Upper lobe of left lung (tissue), 6 donors: Measurements from ENCODE around the gene MYO9B. TPM values are rescaled to one million over a fixed set of nuclear protein-coding genes. Genes with fewer than 3 reads are reported as not detected.

Experiments used
- ATAC-seq, 2 donors: fragments of 200-7000 bp; cut with Tn5 transposase; one replicate each; pipeline ENCODE4 v1.9.1; 2022; ENCODE audit warnings: mild to moderate bottlenecking in 2 of 2, moderate library complexity in 2 of 2; ENCODE audit not compliant: low FRiP score in 2 of 2
- DNase-seq, 2 donors: peaks; one replicate each; pipeline ENCODE4 v3.0.0-alpha.2; 2019 to 2020
- H3K27ac ChIP-seq, 4 donors: fragments of 200-600 bp; sonication (generic); one replicate each; pipeline ENCODE4 v1.5.1; 2016 to 2019
- H3K27me3 ChIP-seq, 4 donors: fragments of 200-600 bp; sonication (generic); one replicate each; pipeline ENCODE4 v1.5.1; 2017 to 2019
- H3K36me3 ChIP-seq, 4 donors: fragments of 200-600 bp; sonication (generic); one replicate each; pipeline ENCODE4 v1.5.1; 2016 to 2019
- H3K4me1 ChIP-seq, 4 donors: fragments of 200-600 bp; sonication (generic); one replicate each; pipeline ENCODE4 v1.5.1; 2018 to 2019
- H3K4me3 ChIP-seq, 4 donors: fragments of 200-600 bp; sonication (generic); one replicate each; pipeline ENCODE4 v1.5.1; 2017 to 2019; ENCODE audit warnings: mild to moderate bottlenecking in 2 of 4, moderate library complexity in 1 of 4
- H3K9me3 ChIP-seq, 4 donors: fragments of 200-600 bp; sonication (generic); one replicate each; pipeline ENCODE4 v1.5.1; 2018 to 2019
- CTCF ChIP-seq, 6 experiments: fragments of 450-650 bp in 4 of 6; fragments of 200-600 bp in 2 of 6; sonication (generic) in 2 of 6; IDR thresholded peaks; one replicate each; pipeline ENCODE4 v1.5.1; 2016 to 2019; ENCODE audit warnings: antibody characterized with exemption in 6 of 6
- EP300 ChIP-seq, 4 donors: sonication (generic); formaldehyde crosslinking; IDR thresholded peaks; one replicate each; pipeline ENCODE4 v1.5.1; 2017; ENCODE audit warnings: antibody characterized with exemption in 4 of 4, control low read depth in 2 of 4
- POLR2A ChIP-seq, 4 donors: fragments of 450-650 bp; IDR thresholded peaks; one replicate each; pipeline ENCODE4 v1.5.1; 2016 to 2017; ENCODE audit warnings: antibody characterized with exemption in 4 of 4, mild to moderate bottlenecking in 2 of 4
- POLR2AphosphoS5 ChIP-seq, 2 donors: sonication (generic); formaldehyde crosslinking; IDR thresholded peaks; one replicate each; pipeline ENCODE4 v1.5.1; 2017; ENCODE audit warnings: antibody characterized with exemption in 2 of 2
- WGBS, 2 donors: methylation state at CpG; one replicate each; pipeline ENCODE4 v1.1.5; 2017 to 2018; 5-methylcytosine and 5-hydroxymethylcytosine counted together
- total RNA-seq, 6 donors: library from RNA; depleted of rRNA in 4 of 6; stranded (reverse); fragments of >200 nt in 4 of 6; gene quantifications; one replicate each; pipeline versions ENCODE4 v1.1.0 to v1.2.1, GENCODE V29; 2016 to 2021
- donor health status: DM: no; HTN: no; CAD: no; lungs with moderate emphysema.
- donor health status: DM: no; HTN: yes; CAD: no; lungs with severe emphysema.

The MYO9B gene
- total RNA-seq, 6 donors from 2014 or later = 72.3 to 408 (median 146) TPM

- Histone ChIP-seq H3K27me3 (no peaks in the 10 kb centered on the region), H3K4me3 (peak overlapping the region in 3 of 4 donors; percentile 4 to 29 (median 25)), H3K36me3 (no peaks in the 10 kb centered on the region), H3K4me1 (peaks cover 44 to 56% (median 47%) of the 10 kb centered on the region in 4 donors), H3K9me3 (no peaks in the 10 kb centered on the region), H3K27ac (peak overlapping the region; percentile 80 to 88 (median 82))
- 66 to 78% methylated on average over 17 to 19 of the region's 19 CpGs for WGBS, 2 donors
- ATAC-seq (no peak), DNase-seq (peak in 1 of 2 donors; percentile 31)
- no peak for TF ChIP-seq CTCF (IDR thresholded peaks at IDR 0.05)
- TF ChIP-seq POLR2AphosphoS5 (IDR thresholded peaks at IDR 0.05) = no peak
Measured at GRCh38 chr19:17078920-17079709, 3.5 kb downstream of the MYO9B start.

- Histone ChIP-seq H3K9me3 (no peaks in the 10 kb centered on the region), H3K4me1 (peaks cover 38 to 50% (median 41%) of the 10 kb centered on the region in 4 donors), H3K27ac (peak overlapping the region; percentile 80 to 88 (median 82)), H3K4me3 (peak overlapping the region in 3 of 4 donors; percentile 4 to 29 (median 25)), H3K27me3 (no peaks in the 10 kb centered on the region), H3K36me3 (no peaks in the 10 kb centered on the region)
- ATAC-seq = peak; percentile 31 to 71
- no peak for TF ChIP-seq EP300 (IDR thresholded peaks at IDR 0.05)
- peak; percentile 43 to 45 for TF ChIP-seq POLR2AphosphoS5 (IDR thresholded peaks at IDR 0.05)
- no peak for TF ChIP-seq POLR2A (IDR thresholded peaks at IDR 0.05)
- peak in 5 of 6 experiments; percentile 36 to 73 (median 53) for TF ChIP-seq CTCF (IDR thresholded peaks at IDR 0.05)
- 45 to 57% methylated on average over 21 to 28 of the region's 28 CpGs for WGBS, 2 donors
- DNase-seq = peak; percentile 53 to 73
Measured at GRCh38 chr19:17079710-17080439, 4.3 kb downstream of the MYO9B start.

GRCh38 chr19:17080440-17080801 lies 4.8 kb downstream of the MYO9B start:
- Histone ChIP-seq H3K27me3 (no peaks in the 10 kb centered on the region), H3K4me1 (peaks cover 38 to 50% (median 41%) of the 10 kb centered on the region in 4 donors), H3K27ac (peak overlapping the region; percentile 59 to 88 (median 82)), H3K4me3 (peak overlapping the region in 1 of 4 donors; percentile 29), H3K36me3 (no peaks in the 10 kb centered on the region), H3K9me3 (no peaks in the 10 kb centered on the region)
- TF ChIP-seq EP300 (IDR thresholded peaks at IDR 0.05) (no peak), POLR2A (IDR thresholded peaks at IDR 0.05) (no peak), POLR2AphosphoS5 (IDR thresholded peaks at IDR 0.05) (no peak), CTCF (IDR thresholded peaks at IDR 0.05) (no peak)
- 77 to 79% methylated on average over 4 of the region's 4 CpGs for WGBS, 2 donors
- ATAC-seq = no peak
- DNase-seq = no peak

- DNase-seq (peak in 1 of 2 donors; percentile 48), ATAC-seq (no peak)
- Histone ChIP-seq H3K36me3 (peaks cover 0 to 12% (median 3%) of the 10 kb centered on the region in 4 donors), H3K27ac (peak overlapping the region in 3 of 4 donors; percentile 33 to 67 (median 64)), H3K27me3 (no peaks in the 10 kb centered on the region), H3K4me1 (peaks cover 32 to 40% (median 37%) of the 10 kb centered on the region in 4 donors), H3K9me3 (no peaks in the 10 kb centered on the region), H3K4me3 (no peak overlapping the region)
- 63 to 74% methylated on average over 19 to 20 of the region's 20 CpGs for WGBS, 2 donors
- TF ChIP-seq POLR2AphosphoS5 (IDR thresholded peaks at IDR 0.05) (no peak), EP300 (IDR thresholded peaks at IDR 0.05) (no peak), POLR2A (IDR thresholded peaks at IDR 0.05) (no peak), CTCF (IDR thresholded peaks at IDR 0.05) (no peak)
Measured at GRCh38 chr19:17081672-17082630, 6.4 kb downstream of the MYO9B start.
